B cell (primary cell): Measurements from ENCODE around the gene COL13A1. TPM values are rescaled to one million over a fixed set of nuclear protein-coding genes. Genes with fewer than 3 reads are reported as not detected.

Source experiments
- ATAC-seq: fragments of 200-7000 bp; cut with Tn5 transposase; one replicate; pipeline ENCODE4 v1.10.0; 2021; ENCODE audit warnings: low read depth, mild to moderate bottlenecking, moderate number of reproducible peaks, moderate library complexity
- CTCF ChIA-PET: fragments of 350-600 bp; sonication (Branson Sonifier 250); formaldehyde crosslinking; loops from one replicate; lab custom pipeline; 2021; ENCODE audit warnings: antibody characterized with exemption, inconsistent platforms; lab: Charles Lee
- POLR2A ChIA-PET: fragments of 350-600 bp; sonication (Branson Sonifier 250); formaldehyde crosslinking; loops from one replicate; lab custom pipeline; 2021; ENCODE audit warnings: antibody characterized with exemption; lab: Charles Lee
- DNase-seq: peaks from one replicate; pipeline ENCODE4 v3.0.0; 2013
- H2AFZ ChIP-seq: 2 replicates; pipeline ENCODE4 v1.6.1; 2012; ENCODE audit warnings: mild to moderate bottlenecking, low read depth, low read length; ENCODE audit not compliant: insufficient read depth, poor library complexity, severe bottlenecking
- H3K27ac ChIP-seq, 2 donors: 1 replicate in 1 of 2; 2 replicates in 1 of 2; pipeline ENCODE4 v1.5.1; 2012 to 2013; ENCODE audit warnings: low read length in 2 of 2, mild to moderate bottlenecking in 2 of 2, moderate library complexity in 1 of 2
- H3K27me3 ChIP-seq, 4 experiments: fragments of 200-600 bp in 1 of 4; sonication (generic) in 1 of 4; replicated peaks in 1 of 4; 1 replicate in 2 of 4; 2 replicates in 2 of 4; pipeline versions ENCODE4 v1.6.1 to v1.7.0; 2013 to 2016; ENCODE audit warnings: low read length in 3 of 4, mild to moderate bottlenecking in 2 of 4, mixed read lengths in 1 of 4, moderate library complexity in 1 of 4; ENCODE audit not compliant: insufficient read depth in 4 of 4, control insufficient read depth in 3 of 4; ENCODE audit errors: control extremely low read depth in 1 of 4
- H3K36me3 ChIP-seq, 2 experiments: replicated peaks in 1 of 2; 1 replicate in 1 of 2; 2 replicates in 1 of 2; pipeline versions ENCODE4 v1.6.1 to v1.7.1; 2013; ENCODE audit warnings: low read length in 1 of 2; ENCODE audit not compliant: insufficient read depth in 2 of 2, control insufficient read depth in 1 of 2; ENCODE audit errors: control extremely low read depth in 1 of 2, extremely low read depth in 1 of 2
- H3K4me1 ChIP-seq, 2 donors: fragments of 200-600 bp in 1 of 2; sonication (generic) in 1 of 2; 1 replicate in 1 of 2; 2 replicates in 1 of 2; pipeline versions ENCODE4 v1.5.1 to v1.6.1; 2013 to 2017; ENCODE audit warnings: low read length in 2 of 2; ENCODE audit not compliant: control insufficient read depth in 2 of 2, insufficient read depth in 2 of 2
- H3K4me2 ChIP-seq: replicated peaks from 2 replicates; pipeline ENCODE3; 2012; ENCODE audit warnings: mild to moderate bottlenecking, low read depth, low read length; ENCODE audit not compliant: poor library complexity, severe bottlenecking
- H3K4me3 ChIP-seq, 5 experiments: fragments of 200-600 bp in 1 of 5; sonication (generic) in 1 of 5; 1 replicate in 3 of 5; 2 replicates in 2 of 5; pipeline versions ENCODE4 v1.5.1 to v1.7.0; 2011 to 2016; ENCODE audit warnings: low read length in 4 of 5, mild to moderate bottlenecking in 4 of 5, low read depth in 2 of 5, control low read depth in 1 of 5, moderate library complexity in 1 of 5; ENCODE audit not compliant: insufficient read depth in 1 of 5; ENCODE audit errors: control extremely low read depth in 1 of 5, extremely low read depth in 1 of 5
- H3K79me2 ChIP-seq: fragments of 200-600 bp; sonication (generic); one replicate; pipeline ENCODE4 v1.6.0; 2016; ENCODE audit warnings: low read length; ENCODE audit not compliant: control insufficient read depth, insufficient read depth
- H3K9ac ChIP-seq: fragments of 200-600 bp; sonication (generic); 2 replicates; pipeline ENCODE4 v1.6.1; 2017; ENCODE audit warnings: mild to moderate bottlenecking, low read length, moderate library complexity
- H3K9me3 ChIP-seq, 3 donors: one replicate each; pipeline versions ENCODE4 v1.6.1 to v1.7.1; 2013; ENCODE audit warnings: low read length in 2 of 3; ENCODE audit not compliant: control insufficient read depth in 2 of 3, insufficient read depth in 1 of 3; ENCODE audit errors: control extremely low read depth in 1 of 3
- H4K20me1 ChIP-seq: 2 replicates; pipeline ENCODE4 v1.6.0; 2012; ENCODE audit warnings: mild to moderate bottlenecking, low read length; ENCODE audit not compliant: insufficient read depth, control insufficient read depth, poor library complexity, severe bottlenecking
- H3K27ac Mint-ChIP-seq: one replicate; pipeline ENCODE4 v1.8.0; 2021; ENCODE audit warnings: mixed read lengths
- H3K27me3 Mint-ChIP-seq: one replicate; pipeline ENCODE4 v1.8.0; 2021; ENCODE audit warnings: mixed read lengths
- H3K4me1 Mint-ChIP-seq: one replicate; pipeline ENCODE4 v1.8.0; 2021; ENCODE audit warnings: mixed read lengths
- H3K4me3 Mint-ChIP-seq: one replicate; pipeline ENCODE4 v1.8.0; 2021; ENCODE audit warnings: mixed read lengths
- H3K9me3 Mint-ChIP-seq: one replicate; pipeline ENCODE4 v1.8.0; 2022; ENCODE audit warnings: mixed read lengths; ENCODE audit not compliant: insufficient read depth
- EZH2 ChIP-seq: IDR thresholded peaks from 2 replicates; pipeline ENCODE4 v1.6.1; 2012; ENCODE audit warnings: borderline replicate concordance, low read depth, mild to moderate bottlenecking, moderate library complexity, low read length; ENCODE audit not compliant: insufficient read depth, poor library complexity, severe bottlenecking
- WGBS: methylation state at CpG from one replicate; pipeline ENCODE4 v1.1.5; 2013; ENCODE audit warnings: missing lambda C conversion rate; ENCODE audit not compliant: insufficient coverage; 5-methylcytosine and 5-hydroxymethylcytosine counted together
- intact Hi-C: fragments of 100-400 bp; cut with micrococcal nuclease; formaldehyde crosslinking; loops from one replicate; pipeline ENCODE4 v1.10.0; 2022
- polyA plus RNA-seq: library from polyadenylated mRNA; depleted of rRNA; stranded (reverse); fragments of >200 nt; gene quantifications from 2 replicates; pipeline ENCODE4 v1.2.3, GENCODE V29; 2012
- total RNA-seq, 2 donors: library from RNA; stranded (reverse); fragments of 120-200 nt in 1 of 2; gene quantifications; 1 replicate in 1 of 2; 2 replicates in 1 of 2; pipeline versions ENCODE4 v1.2.3 to v1.2.4, GENCODE V29; 2013 to 2022
- TF ChIP-seq, protein P1 (sequence below): fragments of 200-600 bp; IDR thresholded peaks from one replicate; pipeline ENCODE4 v1.8.0; 2022; ENCODE audit warnings: antibody characterized with exemption, mild to moderate bottlenecking

The COL13A1 gene
- total and polyA plus RNA-seq, 2 donors (not counting 1 experiment from before 2014, with no cell fraction given), result not detected

DNA sequence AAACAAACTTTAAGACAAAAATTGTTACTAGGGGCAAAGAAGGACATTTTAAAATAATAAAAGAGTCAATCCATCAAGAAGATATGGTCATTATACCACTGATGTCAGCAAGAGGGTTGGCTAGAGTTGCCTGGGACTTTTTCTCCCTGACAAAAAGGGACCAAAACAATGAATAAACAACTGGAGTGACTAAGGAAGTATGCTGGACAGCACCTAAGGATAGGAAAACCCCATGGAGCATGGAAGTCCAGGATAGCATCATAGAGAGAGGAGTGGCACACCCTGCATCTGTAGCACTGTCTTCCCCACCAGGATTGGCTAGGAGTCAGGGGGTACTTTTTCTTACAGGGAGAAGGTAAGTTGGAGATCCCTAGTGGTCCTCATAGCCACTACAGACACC lies 177.5 kb downstream of the COL13A1 start:
- Histone ChIP-seq H3K4me3 (no peak overlapping the region), H3K27me3 (peaks cover 0 to 7% (median 1%) of the 10 kb centered on the region in 4 experiments), H3K79me2 (no peaks in the 10 kb centered on the region), H3K9ac (no peak overlapping the region), H3K36me3 (no peaks in the 10 kb centered on the region), H3K9me3 (peaks cover 1 to 25% (median 16%) of the 10 kb centered on the region in 3 donors), H3K27ac (no peak overlapping the region), H3K4me1 (no peaks in the 10 kb centered on the region), H3K4me2 (no peak overlapping the region), H4K20me1 (no peaks in the 10 kb centered on the region), H2AFZ (no peak overlapping the region)
- TF ChIP-seq, protein P1, sequence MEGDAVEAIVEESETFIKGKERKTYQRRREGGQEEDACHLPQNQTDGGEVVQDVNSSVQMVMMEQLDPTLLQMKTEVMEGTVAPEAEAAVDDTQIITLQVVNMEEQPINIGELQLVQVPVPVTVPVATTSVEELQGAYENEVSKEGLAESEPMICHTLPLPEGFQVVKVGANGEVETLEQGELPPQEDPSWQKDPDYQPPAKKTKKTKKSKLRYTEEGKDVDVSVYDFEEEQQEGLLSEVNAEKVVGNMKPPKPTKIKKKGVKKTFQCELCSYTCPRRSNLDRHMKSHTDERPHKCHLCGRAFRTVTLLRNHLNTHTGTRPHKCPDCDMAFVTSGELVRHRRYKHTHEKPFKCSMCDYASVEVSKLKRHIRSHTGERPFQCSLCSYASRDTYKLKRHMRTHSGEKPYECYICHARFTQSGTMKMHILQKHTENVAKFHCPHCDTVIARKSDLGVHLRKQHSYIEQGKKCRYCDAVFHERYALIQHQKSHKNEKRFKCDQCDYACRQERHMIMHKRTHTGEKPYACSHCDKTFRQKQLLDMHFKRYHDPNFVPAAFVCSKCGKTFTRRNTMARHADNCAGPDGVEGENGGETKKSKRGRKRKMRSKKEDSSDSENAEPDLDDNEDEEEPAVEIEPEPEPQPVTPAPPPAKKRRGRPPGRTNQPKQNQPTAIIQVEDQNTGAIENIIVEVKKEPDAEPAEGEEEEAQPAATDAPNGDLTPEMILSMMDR, result no peak
- DNase-seq (no peak), ATAC-seq (no peak)
- peaks cover 46% of the 10 kb centered on the region for H3K27me3 Mint-ChIP-seq
- CTCF ChIA-PET, result no interaction called here
- POLR2A ChIA-PET, result no interaction called here
- H3K4me1 Mint-ChIP-seq, result no peaks in the 10 kb centered on the region
- intact Hi-C loops, result no loop called here
- H3K27ac Mint-ChIP-seq, result no peak overlapping the region
- H3K4me3 Mint-ChIP-seq, result no peak overlapping the region
- H3K9me3 Mint-ChIP-seq, result peaks cover 16% of the 10 kb centered on the region

DNA sequence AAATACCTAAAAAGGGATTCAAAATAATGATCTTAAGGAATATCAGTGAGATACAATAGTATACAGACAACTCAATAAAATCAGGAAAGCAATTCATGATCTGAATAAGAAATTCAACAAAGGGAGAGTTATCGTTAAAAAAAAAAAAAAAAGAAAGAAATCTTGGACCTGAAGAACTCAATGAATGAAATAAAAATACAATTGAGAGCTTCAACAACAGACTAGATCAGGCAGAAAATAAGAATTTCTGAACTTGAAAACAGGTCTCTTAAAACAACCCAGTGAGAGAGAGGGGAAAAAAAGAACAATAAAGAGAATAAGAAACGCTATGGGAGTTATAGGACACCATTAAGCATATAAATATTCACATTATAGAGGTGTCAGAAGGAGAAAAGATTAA lies 179.0 kb downstream of the COL13A1 start:
- CTCF ChIA-PET, result no interaction called here
- intact Hi-C loops, result no loop called here
- Mint-ChIP-seq H3K27me3 (peaks cover 38% of the 10 kb centered on the region), H3K4me3 (no peak overlapping the region), H3K9me3 (peaks cover 16% of the 10 kb centered on the region), H3K4me1 (no peaks in the 10 kb centered on the region), H3K27ac (no peak overlapping the region)
- Histone ChIP-seq H3K9ac (no peak overlapping the region), H3K79me2 (no peaks in the 10 kb centered on the region), H3K36me3 (no peaks in the 10 kb centered on the region), H2AFZ (no peak overlapping the region), H3K4me3 (no peak overlapping the region), H3K27me3 (peaks cover 0 to 4% (median 1%) of the 10 kb centered on the region in 4 experiments), H3K4me2 (no peak overlapping the region), H3K9me3 (peaks cover 1 to 31% (median 16%) of the 10 kb centered on the region in 3 donors), H3K4me1 (no peaks in the 10 kb centered on the region), H4K20me1 (no peaks in the 10 kb centered on the region), H3K27ac (no peak overlapping the region)
- no peak for TF ChIP-seq EZH2
- TF ChIP-seq, protein P1, result no peak
- no peak for DNase-seq
- ATAC-seq, result no peak
- no CpG with 5 or more reads among the region's 2 CpGs for WGBS
- POLR2A ChIA-PET, result no interaction called here
